Adrenal gland (tissue), 12 donors: ENCODE results near the gene EID1. TPM values are rescaled to one million over a fixed set of nuclear protein-coding genes. Genes with fewer than 3 reads are reported as not detected.

Experiments used
- DNase-seq, 7 donors: peaks; one replicate each; pipeline ENCODE4 v3.0.0-alpha.2; 2019 to 2020
- H3K27ac ChIP-seq, 5 donors: fragments of 200-600 bp; sonication (generic) in 4 of 5; 1 replicate in 3 of 5; 2 replicates in 2 of 5; pipeline versions ENCODE4 v1.5.1 to v1.8.0; 2016 to 2020; ENCODE audit warnings: mild to moderate bottlenecking in 1 of 5
- H3K27me3 ChIP-seq: fragments of 200-600 bp; 2 replicates; pipeline ENCODE4 v1.8.0; 2021
- H3K36me3 ChIP-seq, 2 donors: fragments of 200-600 bp; replicated peaks in 1 of 2; 1 replicate in 1 of 2; 2 replicates in 1 of 2; pipeline versions ENCODE4 v1.5.1 to v1.8.0; 2018 to 2022
- H3K4me1 ChIP-seq, 2 donors: fragments of 200-600 bp; replicated peaks in 1 of 2; 1 replicate in 1 of 2; 2 replicates in 1 of 2; pipeline versions ENCODE4 v1.5.1 to v1.8.0; 2018 to 2021
- H3K4me3 ChIP-seq, 4 donors: fragments of 200-600 bp; sonication (generic) in 3 of 4; one replicate each; pipeline ENCODE4 v1.5.1; 2016 to 2018
- H3K9me3 ChIP-seq, 3 donors: fragments of 200-600 bp; sonication (generic) in 1 of 3; replicated peaks in 1 of 3; 1 replicate in 2 of 3; 2 replicates in 1 of 3; pipeline versions ENCODE4 v1.5.1 to v1.8.0; 2016 to 2021
- POLR2A ChIP-seq, 2 donors: fragments of 450-650 bp; IDR thresholded peaks; one replicate each; pipeline ENCODE4 v1.6.1; 2017; ENCODE audit warnings: antibody characterized with exemption in 2 of 2, mild to moderate bottlenecking in 2 of 2, moderate library complexity in 1 of 2
- WGBS, 4 donors: extraction: QIAGEN DNeasy Blood & Tissue Kit in 2 of 4; methylation state at CpG; one replicate each; pipeline versions ENCODE4 v1.1.5 to v1.1.7; 2013 to 2017; 5-methylcytosine and 5-hydroxymethylcytosine counted together
- intact Hi-C, 2 donors: fragments of 100-400 bp; cut with DNase I; formaldehyde crosslinking; loops; one replicate each; pipeline versions ENCODE4 v1.14.1 to v1.15.0; 2022 to 2023
- polyA plus RNA-seq, 3 donors: library from polyadenylated mRNA; stranded (reverse); fragments of 200-250 nt in 2 of 3; fragments of 350-450 nt in 1 of 3; fragmentation: Illumina TruSeq in 1 of 3; extraction: RNeasy Lipid Tissue Mini Kit (QIAGEN cat#74804) in 1 of 3; gene quantifications; one replicate each; pipeline ENCODE4 v1.2.3, GENCODE V29; 2013 to 2014
- total RNA-seq, 9 donors: library from RNA; depleted of rRNA in 4 of 9; stranded (reverse); fragments of >200 nt in 4 of 9; fragments of 120-200 nt in 1 of 9; fragmentation: NEBNext Ultra II Directional in 1 of 9; extraction: Animal tissue kit (Norgen Biotek cat#: 25700) in 1 of 9; gene quantifications; one replicate each; pipeline versions ENCODE4 v1.1.0 to v1.2.4, GENCODE V29; 2013 to 2023
- TF ChIP-seq, protein P1 (sequence below), 6 experiments: fragments of 450-650 bp in 4 of 6; fragments of 200-600 bp in 2 of 6; sonication (generic) in 1 of 6; IDR thresholded peaks; 1 replicate in 5 of 6; 2 replicates in 1 of 6; pipeline versions ENCODE4 v1.5.1 to v1.8.0; 2016 to 2021; ENCODE audit warnings: antibody characterized with exemption in 6 of 6, mild to moderate bottlenecking in 2 of 6, moderate library complexity in 1 of 6
- donor health status: healthy with polysubstance abuse.
- donor health status: Bipolar disorder and iron deficiency.
- donor health status: DM: yes; HTN: yes; CAD: no.
- donor health status: DM: no; HTN: no; CAD: no.
- donor health status: DM: no; HTN: no; CAD: no.
- donor health status: DM: yes; HTN: yes; CAD: no.

The EID1 gene
- total and polyA plus RNA-seq, 12 donors: 148 to 666 (median 245) TPM

DNA sequence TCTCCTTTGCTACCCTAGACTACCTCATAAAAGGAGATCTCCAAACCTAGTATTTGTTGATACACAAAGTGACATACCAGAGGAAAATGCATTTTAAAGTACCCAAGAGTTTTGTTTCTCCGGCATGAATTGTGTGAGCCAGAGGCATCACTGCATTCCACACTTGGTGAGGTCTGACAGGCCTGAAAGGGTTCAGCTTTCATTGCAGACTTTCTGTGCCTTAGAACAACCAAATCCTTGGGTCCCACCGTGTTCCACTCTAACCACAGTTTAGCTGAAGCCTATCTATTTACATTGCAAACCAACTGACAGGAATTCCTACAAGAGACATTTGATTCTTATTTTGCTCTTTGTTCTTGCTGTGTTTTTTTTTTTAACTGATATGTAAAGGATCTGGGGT is 21.0 kb upstream of the EID1 start:
- no peak overlapping the region for H3K4me3 ChIP-seq
- H3K9me3 ChIP-seq: no peaks in the 10 kb centered on the region
- no peak overlapping the region for H3K27ac ChIP-seq
- intact Hi-C loops: no loop called here
- H3K4me1 ChIP-seq: peaks cover 0 to 9% of the 10 kb centered on the region in 2 donors
- TF ChIP-seq, protein P1, sequence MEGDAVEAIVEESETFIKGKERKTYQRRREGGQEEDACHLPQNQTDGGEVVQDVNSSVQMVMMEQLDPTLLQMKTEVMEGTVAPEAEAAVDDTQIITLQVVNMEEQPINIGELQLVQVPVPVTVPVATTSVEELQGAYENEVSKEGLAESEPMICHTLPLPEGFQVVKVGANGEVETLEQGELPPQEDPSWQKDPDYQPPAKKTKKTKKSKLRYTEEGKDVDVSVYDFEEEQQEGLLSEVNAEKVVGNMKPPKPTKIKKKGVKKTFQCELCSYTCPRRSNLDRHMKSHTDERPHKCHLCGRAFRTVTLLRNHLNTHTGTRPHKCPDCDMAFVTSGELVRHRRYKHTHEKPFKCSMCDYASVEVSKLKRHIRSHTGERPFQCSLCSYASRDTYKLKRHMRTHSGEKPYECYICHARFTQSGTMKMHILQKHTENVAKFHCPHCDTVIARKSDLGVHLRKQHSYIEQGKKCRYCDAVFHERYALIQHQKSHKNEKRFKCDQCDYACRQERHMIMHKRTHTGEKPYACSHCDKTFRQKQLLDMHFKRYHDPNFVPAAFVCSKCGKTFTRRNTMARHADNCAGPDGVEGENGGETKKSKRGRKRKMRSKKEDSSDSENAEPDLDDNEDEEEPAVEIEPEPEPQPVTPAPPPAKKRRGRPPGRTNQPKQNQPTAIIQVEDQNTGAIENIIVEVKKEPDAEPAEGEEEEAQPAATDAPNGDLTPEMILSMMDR (IDR thresholded peaks at IDR 0.05): no peak
- no peak for TF ChIP-seq POLR2A (IDR thresholded peaks at IDR 0.05)
- no peaks in the 10 kb centered on the region for H3K36me3 ChIP-seq
- no peaks in the 10 kb centered on the region for H3K27me3 ChIP-seq
- WGBS, 4 donors: 53 to 72% (median 64%) methylated on average over 2 of the region's 2 CpGs
- no peak for DNase-seq

DNA sequence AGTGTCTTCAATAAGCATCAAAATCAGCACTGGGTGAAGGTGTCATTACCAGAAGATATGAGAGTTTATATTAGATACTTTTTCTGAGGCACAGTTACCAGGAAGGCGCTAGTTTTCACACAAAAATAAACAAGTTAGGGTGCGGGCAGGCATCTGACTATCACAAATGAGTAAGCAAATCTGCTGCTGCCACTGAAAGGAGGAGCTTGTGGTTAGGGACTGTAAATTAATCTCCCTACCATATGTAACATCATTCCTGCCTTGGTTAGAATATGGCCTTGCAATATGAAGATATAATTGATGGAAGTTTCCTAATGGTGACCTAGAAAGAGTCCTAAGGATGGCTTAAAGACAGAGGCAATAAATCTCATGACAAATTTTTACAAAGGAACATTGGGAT is 19.5 kb upstream of the EID1 start:
- H3K27ac ChIP-seq: no peak overlapping the region
- no peak overlapping the region for H3K4me3 ChIP-seq
- no peaks in the 10 kb centered on the region for H3K9me3 ChIP-seq
- intact Hi-C loops: no loop called here
- peaks cover 0 to 9% of the 10 kb centered on the region in 2 donors for H3K4me1 ChIP-seq
- 44 to 55% (median 50%) methylated on average over 2 of the region's 2 CpGs for WGBS, 4 donors
- TF ChIP-seq, protein P1 (IDR thresholded peaks at IDR 0.05): no peak
- TF ChIP-seq POLR2A (IDR thresholded peaks at IDR 0.05): no peak
- no peaks in the 10 kb centered on the region for H3K36me3 ChIP-seq
- no peaks in the 10 kb centered on the region for H3K27me3 ChIP-seq
- no peak for DNase-seq

DNA sequence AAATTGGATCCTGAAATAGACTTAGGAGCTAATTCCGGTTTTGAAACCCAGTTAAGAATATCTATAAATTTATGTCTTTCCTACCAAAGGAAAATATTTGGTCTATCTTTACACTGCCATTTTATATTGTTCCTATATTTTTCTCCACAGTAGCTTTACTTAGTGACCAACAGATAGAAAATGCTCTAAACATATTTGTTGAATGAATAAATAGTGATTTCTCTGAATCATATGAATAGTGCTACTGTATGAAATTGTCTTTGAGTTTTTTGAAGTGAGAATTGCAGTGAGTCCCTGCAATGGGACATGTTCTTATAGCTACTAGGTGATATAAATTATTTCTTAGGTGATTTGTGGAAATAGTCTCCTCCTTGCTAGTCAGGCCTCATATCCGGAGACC is 18.5 kb upstream of the EID1 start:
- Histone ChIP-seq H3K4me1 (peaks cover 0 to 9% of the 10 kb centered on the region in 2 donors), H3K9me3 (no peaks in the 10 kb centered on the region), H3K4me3 (no peak overlapping the region), H3K27ac (no peak overlapping the region), H3K27me3 (no peaks in the 10 kb centered on the region), H3K36me3 (no peaks in the 10 kb centered on the region)
- no peak for DNase-seq
- TF ChIP-seq, protein P1 (IDR thresholded peaks at IDR 0.05): no peak
- TF ChIP-seq POLR2A (IDR thresholded peaks at IDR 0.05): no peak
- intact Hi-C loops: no loop called here
- 84 to 96% (median 89%) methylated on average over 2 of the region's 2 CpGs for WGBS, 4 donors

DNA sequence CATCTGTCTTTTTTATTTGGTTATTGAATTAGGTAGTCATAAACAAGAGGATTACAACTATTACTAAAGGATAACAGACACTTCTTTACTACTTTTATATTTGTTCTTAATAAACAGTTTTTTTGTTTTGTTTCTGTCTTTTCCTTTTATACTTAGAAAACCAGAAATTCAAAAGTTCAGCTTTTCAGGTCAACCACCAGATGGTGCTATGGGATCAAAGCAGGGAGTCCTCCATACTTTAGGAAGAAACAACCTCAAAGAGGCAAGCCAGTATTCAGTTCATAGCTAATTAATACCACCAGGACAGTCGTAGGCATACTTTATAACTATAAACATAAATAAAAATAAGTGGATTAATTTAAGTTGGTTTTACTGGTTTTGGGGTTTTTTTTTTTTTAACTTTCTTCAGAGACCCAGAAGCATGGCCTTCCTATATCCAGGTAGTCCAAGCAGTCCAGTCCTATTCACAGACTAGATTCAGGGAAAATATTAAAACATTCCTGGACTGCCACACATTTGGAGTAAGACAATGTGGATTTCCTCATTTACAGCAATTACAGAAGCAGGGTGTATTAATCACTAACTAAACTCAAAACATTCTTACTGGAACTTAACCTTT is 16.0 kb upstream of the EID1 start:
- Histone ChIP-seq H3K4me1 (peaks cover 0 to 5% of the 10 kb centered on the region in 2 donors), H3K36me3 (no peaks in the 10 kb centered on the region), H3K9me3 (no peaks in the 10 kb centered on the region), H3K27ac (no peak overlapping the region), H3K27me3 (no peaks in the 10 kb centered on the region), H3K4me3 (no peak overlapping the region)
- 0 to 6% (median 3%) methylated on average over 1 of the region's 1 CpG for WGBS, 4 donors
- peak in 5 of 7 donors; percentile 16 to 53 (median 35) for DNase-seq
- intact Hi-C loops: loop anchor here (5.0 to 10.0 kb wide), 4 partner anchors 103 to 1280 kb away; partner anchors contain the start of genes FGF7 (in 1 of the 2) and SHC4 (in 1 of the 2)
- no peak for TF ChIP-seq POLR2A (IDR thresholded peaks at IDR 0.05)
- TF ChIP-seq, protein P1 (IDR thresholded peaks at IDR 0.05): peak; percentile 78 to 95 (median 88)
